Stimulated activated CD4-positive, alpha-beta T cell treated with anti-CD3 and anti-CD28 coated beads, Interleukin-4, amount 100 ng/mL, for 1 hour (primary cell): Measurements from ENCODE around the gene FUT7.
A peak's percentile ranks its signal among the peaks of the same experiment; 100 is the strongest.

ENCODE experiments used
- DNase-seq: peaks from one replicate; pipeline ENCODE4 v3.0.0-alpha.2; 2020

FUT7 gene

GRCh38 chr9:137000177-137000930 lies 31.5 kb downstream of the FUT7 start:
- no peak for DNase-seq

- no peak for DNase-seq
These were observed 34.1 kb downstream of the FUT7 start for GRCh38 chr9:136997830-136998234.

GRCh38 chr9:136997371-136997770 lies 34.5 kb downstream of the FUT7 start:
- DNase-seq, result no peak

- peak; percentile 31 for DNase-seq
These were observed 35.3 kb downstream of the FUT7 start, which contains the start of gene CLIC3 for GRCh38 chr9:136996361-136997292. Gene CLIC3 (minus strand): TSS chr9:136996568. CDS start chr9:136996543, 25 bp downstream.

GRCh38 chr9:136995772-136996311 lies 36.0 kb downstream of the FUT7 start:
- DNase-seq, result no peak

GRCh38 chr9:136995362-136995761 lies 36.5 kb downstream of the FUT7 start:
- no peak for DNase-seq

- no peak for DNase-seq
These were observed 37.0 kb downstream of the FUT7 start for GRCh38 chr9:136994888-136995230.

- DNase-seq, result no peak
These were observed 37.6 kb downstream of the FUT7 start for GRCh38 chr9:136994180-136994887.

- DNase-seq, result no peak
These were observed 39.0 kb downstream of the FUT7 start for GRCh38 chr9:136992819-136993369.

- DNase-seq, result peak; percentile 96
These were observed 39.7 kb downstream of the FUT7 start, which contains the start of gene PAXX for GRCh38 chr9:136991993-136992818. Gene PAXX (plus strand): TSS chr9:136992422. CDS start chr9:136992444, 22 bp downstream.

GRCh38 chr9:136990242-136990911 lies 41.5 kb downstream of the FUT7 start:
- DNase-seq, result no peak

GRCh38 chr9:136988872-136989271 lies 43.0 kb downstream of the FUT7 start:
- DNase-seq, result no peak

- DNase-seq, result no peak
These were observed 46.0 kb downstream of the FUT7 start for GRCh38 chr9:136985853-136986252.

- no peak for DNase-seq
These were observed 46.8 kb downstream of the FUT7 start for GRCh38 chr9:136985027-136985602.

- no peak for DNase-seq
These were observed 47.3 kb downstream of the FUT7 start for GRCh38 chr9:136984464-136985026.

GRCh38 chr9:136983656-136984314 lies 48.1 kb downstream of the FUT7 start:
- no peak for DNase-seq

GRCh38 chr9:136983167-136983566 lies 48.7 kb downstream of the FUT7 start:
- DNase-seq, result no peak

- DNase-seq, result no peak
These were observed 49.4 kb downstream of the FUT7 start, which contains the start of gene LCNL1 for GRCh38 chr9:136982232-136983051. Gene LCNL1 (plus strand): TSS chr9:136982993. CDS start chr9:136983587, 594 bp downstream.
